ENCODE measurements around the gene CD8B. TPM values are rescaled to one million over a fixed set of nuclear protein-coding genes. Genes with fewer than 3 reads are reported as not detected.
"Not testable (repeated sequence)": the region's sequence is repeated elsewhere in the genome, so short reads cannot be mapped to it uniquely, and the experiment has no call there.

CD8B gene
- total RNA-seq, 2 experiments from 2014 or later, result 0.94 to 1.7 TPM

DNA sequence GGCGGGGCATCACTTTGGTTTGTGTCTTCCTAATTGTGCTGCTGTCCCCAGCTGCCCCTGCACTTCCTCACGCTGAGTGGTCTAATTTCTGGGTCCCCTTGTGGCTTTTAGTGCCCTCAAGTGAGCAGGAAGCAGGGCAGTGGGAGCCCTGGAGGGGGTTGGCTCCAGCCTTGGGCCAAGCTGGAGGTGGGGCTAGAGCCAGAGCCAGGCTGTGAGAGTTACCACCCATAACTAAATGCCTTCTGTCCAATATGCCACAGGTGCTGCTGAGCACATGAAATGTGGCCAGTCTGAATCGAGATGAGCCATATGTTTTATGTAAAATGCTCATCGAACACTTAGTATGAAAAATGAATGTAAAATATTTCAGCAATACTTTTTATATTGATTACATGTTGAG, 5.2 kb downstream of the CD8B start:
- H3K4me1 Mint-ChIP-seq (ENCODE audit: low read depth); H3K36me3 Mint-ChIP-seq (ENCODE audit: low read depth); intact Hi-C loops (cut with micrococcal nuclease); H3K9me3 Mint-ChIP-seq; H3K27ac Mint-ChIP-seq; H3K4me3 Mint-ChIP-seq; DNase-seq; CTCF ChIA-PET: not testable (repeated sequence)
- H3K27me3 Mint-ChIP-seq (ENCODE audit: low read depth), result peaks cover 12% of the 10 kb centered on the region

DNA sequence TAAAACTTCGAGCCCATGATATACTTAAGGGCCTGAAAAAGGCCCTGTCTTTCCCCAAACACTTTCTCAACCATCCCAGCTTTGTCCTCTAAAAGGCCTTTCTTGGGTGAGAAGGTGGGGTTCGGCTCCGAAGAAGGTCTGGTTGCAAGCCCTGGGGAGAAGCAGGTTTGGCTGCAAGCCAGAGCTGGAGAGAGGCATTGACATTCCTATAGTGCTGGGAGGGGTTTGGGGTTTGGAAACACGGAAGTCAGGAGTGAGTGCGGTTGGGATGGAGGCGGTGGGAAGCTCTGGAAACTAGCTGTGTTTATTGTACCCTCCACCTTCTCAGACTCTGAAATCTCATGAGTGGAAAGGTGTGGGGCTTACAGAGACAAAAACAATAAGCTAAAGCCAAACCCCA, 5.7 kb downstream of the CD8B start:
- H3K4me3 Mint-ChIP-seq; H3K9me3 Mint-ChIP-seq; H3K27me3 Mint-ChIP-seq (ENCODE audit: low read depth); DNase-seq; H3K4me1 Mint-ChIP-seq (ENCODE audit: low read depth); intact Hi-C loops (cut with micrococcal nuclease); H3K36me3 Mint-ChIP-seq (ENCODE audit: low read depth); H3K27ac Mint-ChIP-seq; CTCF ChIA-PET: not testable (repeated sequence)

DNA sequence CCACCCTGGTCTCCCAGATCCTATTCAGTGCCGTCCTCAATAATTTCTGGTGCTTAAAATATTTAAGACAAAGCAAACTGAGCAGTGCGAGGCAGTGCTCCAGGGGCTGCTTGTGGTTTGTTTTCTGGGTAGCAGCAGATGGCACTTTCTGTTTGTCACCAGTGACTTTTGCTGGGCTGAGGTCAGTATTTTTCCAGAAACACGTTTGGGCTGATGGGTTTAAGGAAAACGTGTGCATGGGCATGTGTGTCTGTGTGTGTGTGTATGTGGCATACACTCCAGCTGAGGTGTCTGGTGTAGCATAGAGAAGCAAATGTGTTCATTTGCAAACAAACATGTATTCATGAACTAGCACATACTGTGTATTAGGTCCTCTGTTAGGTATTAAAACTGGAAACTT, 10.1 kb downstream of the CD8B start:
- H3K4me1 Mint-ChIP-seq (ENCODE audit: low read depth); CTCF ChIA-PET; H3K36me3 Mint-ChIP-seq (ENCODE audit: low read depth); H3K27ac Mint-ChIP-seq; H3K27me3 Mint-ChIP-seq (ENCODE audit: low read depth); intact Hi-C loops (cut with micrococcal nuclease); H3K9me3 Mint-ChIP-seq; H3K4me3 Mint-ChIP-seq; DNase-seq: not testable (repeated sequence)

DNA sequence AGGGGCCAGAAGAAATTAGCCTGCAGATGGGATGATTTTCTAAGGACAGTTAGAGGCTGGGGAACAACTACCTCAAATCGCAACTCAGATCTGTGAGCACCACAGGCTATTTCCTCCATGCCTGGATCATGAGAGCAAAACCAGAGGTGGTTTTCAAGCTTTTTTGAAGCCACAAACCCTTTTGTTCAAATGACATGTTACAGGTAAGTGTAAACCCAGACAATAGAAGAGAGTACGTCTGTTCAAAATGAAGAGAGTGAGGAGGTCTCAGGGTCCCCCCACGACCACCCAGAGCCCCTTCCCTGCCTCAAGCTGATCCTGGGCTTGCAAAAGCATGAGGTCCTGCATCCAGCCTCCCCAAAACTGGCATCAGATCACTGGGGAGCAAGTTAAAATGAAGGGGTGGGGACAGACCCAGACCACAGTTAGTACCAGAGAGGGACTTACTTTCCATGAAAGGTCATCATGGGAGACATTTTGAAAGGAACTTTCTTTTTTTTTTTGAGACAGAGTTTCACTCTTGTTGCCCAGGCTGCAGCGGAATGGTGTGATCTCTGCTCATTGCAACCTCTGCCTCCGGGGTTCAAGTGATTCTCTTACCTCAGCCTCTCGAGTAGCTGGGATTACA, 19.0 kb downstream of the CD8B start:
- intact Hi-C loops (cut with micrococcal nuclease); H3K27me3 Mint-ChIP-seq (ENCODE audit: low read depth); DNase-seq; H3K27ac Mint-ChIP-seq; H3K9me3 Mint-ChIP-seq; H3K4me3 Mint-ChIP-seq; CTCF ChIA-PET; H3K36me3 Mint-ChIP-seq (ENCODE audit: low read depth): not testable (repeated sequence)
- H3K4me1 Mint-ChIP-seq (ENCODE audit: low read depth), result peaks cover 17% of the 10 kb centered on the region

DNA sequence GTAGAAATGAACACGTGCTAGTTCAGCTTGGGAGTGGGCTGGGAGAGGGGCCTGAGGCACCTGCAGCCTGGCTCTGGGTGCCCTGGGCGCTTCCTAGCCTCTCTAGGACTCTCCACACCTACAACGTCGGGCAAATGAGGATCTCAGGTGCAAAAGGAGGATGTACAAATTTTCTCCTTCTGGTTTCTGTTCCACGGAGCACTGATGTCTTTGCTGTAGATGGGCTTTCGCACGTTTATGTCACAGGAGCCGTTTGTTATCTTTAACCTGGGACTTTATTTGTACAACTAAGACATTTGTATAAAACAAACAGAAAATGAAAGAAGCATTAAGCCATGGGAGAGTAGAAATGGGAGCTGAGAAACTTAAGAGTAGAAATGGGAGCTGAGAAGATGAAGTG, 20.4 kb downstream of the CD8B start:
- H3K27me3 Mint-ChIP-seq (ENCODE audit: low read depth); CTCF ChIA-PET; H3K36me3 Mint-ChIP-seq (ENCODE audit: low read depth); DNase-seq; H3K9me3 Mint-ChIP-seq; intact Hi-C loops (cut with micrococcal nuclease); H3K27ac Mint-ChIP-seq; H3K4me3 Mint-ChIP-seq: not testable (repeated sequence)
- peaks cover 27% of the 10 kb centered on the region for H3K4me1 Mint-ChIP-seq (ENCODE audit: low read depth)

DNA sequence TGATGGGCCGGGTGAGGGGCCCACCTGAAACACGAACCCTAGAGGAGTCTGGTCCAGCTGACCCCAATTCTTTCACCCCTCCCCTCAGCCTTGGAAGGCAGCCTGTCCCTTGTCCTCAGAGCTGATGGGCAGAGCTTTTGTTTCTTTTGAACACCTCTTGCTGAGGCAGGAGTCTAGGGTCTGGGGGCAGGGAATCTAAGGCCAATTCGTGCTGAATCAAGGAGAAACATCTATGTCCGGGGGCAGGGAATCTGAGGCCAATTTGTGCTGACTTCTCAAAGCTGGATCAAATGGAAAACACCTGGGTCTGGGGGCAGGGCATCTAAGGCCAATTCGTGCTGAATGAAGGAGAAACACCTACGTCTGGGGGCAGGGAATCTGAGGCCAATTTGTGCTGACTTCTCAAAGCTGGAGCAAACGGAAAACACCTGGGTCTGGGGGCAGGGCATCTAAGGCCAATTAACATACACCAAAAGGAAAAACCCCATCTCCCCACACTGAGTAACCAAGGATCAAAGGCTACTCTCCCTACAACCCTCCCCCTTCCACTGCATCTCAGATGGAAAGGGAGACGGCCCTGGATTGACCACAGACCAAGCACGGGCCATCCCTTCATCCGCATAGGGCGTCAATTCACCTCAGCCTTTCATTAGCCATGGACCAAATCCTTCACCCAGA, 21.7 kb downstream of the CD8B start:
- DNase-seq; H3K36me3 Mint-ChIP-seq (ENCODE audit: low read depth); H3K27me3 Mint-ChIP-seq (ENCODE audit: low read depth); H3K9me3 Mint-ChIP-seq; CTCF ChIA-PET; H3K4me3 Mint-ChIP-seq; H3K27ac Mint-ChIP-seq; intact Hi-C loops (cut with micrococcal nuclease): not testable (repeated sequence)
- peaks cover 27% of the 10 kb centered on the region for H3K4me1 Mint-ChIP-seq (ENCODE audit: low read depth)

DNA sequence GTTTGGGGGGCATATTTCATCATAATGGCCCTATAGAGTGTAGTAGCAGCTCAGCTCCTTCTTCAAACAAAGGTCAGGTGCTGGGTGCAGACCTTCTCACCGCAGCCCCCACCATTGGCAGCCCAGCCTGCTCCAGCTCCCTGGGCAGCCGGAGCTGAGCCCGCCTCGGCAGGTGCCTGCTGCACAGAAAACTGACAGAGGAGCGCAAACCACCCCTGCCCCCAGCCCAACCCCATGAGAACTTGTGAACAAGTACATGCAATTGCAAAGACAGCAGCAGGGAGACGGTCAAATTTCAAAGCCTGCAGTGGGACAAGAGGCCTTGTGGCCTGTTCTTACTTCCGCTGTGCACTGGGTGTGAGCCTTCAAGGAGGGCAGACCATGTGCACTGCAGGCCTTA, 22.2 kb downstream of the CD8B start:
- H3K9me3 Mint-ChIP-seq; CTCF ChIA-PET; intact Hi-C loops (cut with micrococcal nuclease); H3K27ac Mint-ChIP-seq; H3K36me3 Mint-ChIP-seq (ENCODE audit: low read depth); DNase-seq; H3K27me3 Mint-ChIP-seq (ENCODE audit: low read depth); H3K4me3 Mint-ChIP-seq: not testable (repeated sequence)
- peaks cover 27% of the 10 kb centered on the region for H3K4me1 Mint-ChIP-seq (ENCODE audit: low read depth)

DNA sequence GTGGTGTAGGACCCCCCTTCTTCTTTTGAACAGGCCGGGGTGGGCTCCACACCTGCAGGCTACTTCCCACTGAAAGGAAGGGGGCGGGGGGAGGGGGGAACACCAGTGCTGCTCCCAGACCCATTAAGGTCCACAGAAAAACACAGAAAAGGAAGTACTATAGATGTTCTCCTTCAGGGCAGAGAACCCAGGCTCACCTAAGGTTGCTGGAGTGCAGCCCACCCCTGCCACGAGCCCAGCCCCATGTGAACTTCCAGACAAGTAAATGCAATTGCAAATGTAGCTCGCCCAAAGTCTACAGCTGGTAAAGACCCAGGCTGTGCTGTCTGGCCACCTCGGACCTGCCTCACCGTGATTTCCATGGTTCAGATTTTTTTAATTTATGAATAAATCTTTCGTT, 24.0 kb downstream of the CD8B start:
- peaks cover 25% of the 10 kb centered on the region for H3K4me1 Mint-ChIP-seq (ENCODE audit: low read depth)
- H3K4me3 Mint-ChIP-seq; H3K27ac Mint-ChIP-seq; CTCF ChIA-PET; H3K36me3 Mint-ChIP-seq (ENCODE audit: low read depth); intact Hi-C loops (cut with micrococcal nuclease); H3K27me3 Mint-ChIP-seq (ENCODE audit: low read depth); H3K9me3 Mint-ChIP-seq; DNase-seq: not testable (repeated sequence)

DNA sequence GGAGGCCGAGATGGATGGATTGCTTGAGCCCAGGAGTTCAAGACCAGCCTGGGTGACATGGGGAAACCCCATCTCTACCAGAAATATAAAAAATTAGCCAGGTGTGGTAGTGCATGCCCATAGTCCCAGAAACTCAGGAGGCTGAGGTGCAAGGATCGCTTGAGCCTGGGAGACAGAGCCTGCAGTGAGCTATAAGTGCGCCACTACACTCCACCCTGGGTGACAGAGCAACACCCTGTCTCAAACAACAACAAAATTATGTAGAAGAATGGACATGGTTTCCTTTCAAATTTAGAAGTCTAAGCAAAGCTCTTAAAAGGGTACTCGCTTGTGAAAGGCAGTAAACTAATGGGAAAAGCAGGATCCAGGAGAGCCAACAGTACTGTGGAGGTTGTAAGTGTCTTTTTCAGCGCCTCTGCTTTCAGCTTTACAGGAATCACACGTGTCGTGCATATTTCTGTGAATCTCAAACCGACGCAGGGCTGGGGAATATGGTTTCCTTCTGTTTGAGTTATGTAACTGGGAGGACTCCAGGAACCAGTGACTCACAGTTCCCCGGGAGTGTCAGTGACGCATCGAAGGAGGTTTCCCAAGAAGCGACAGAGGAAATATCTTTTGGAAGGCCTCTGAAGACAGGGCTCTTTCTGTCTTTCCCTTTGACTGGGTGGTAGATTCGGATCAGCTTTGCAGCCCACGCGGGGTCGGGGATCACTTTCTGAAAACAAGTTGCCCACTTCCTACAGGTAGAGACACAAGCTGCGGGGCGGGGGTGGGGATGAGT, 24.6 kb downstream of the CD8B start:
- peak; percentile 77 for DNase-seq
- H3K36me3 Mint-ChIP-seq (ENCODE audit: low read depth); intact Hi-C loops (cut with micrococcal nuclease); CTCF ChIA-PET; H3K4me3 Mint-ChIP-seq; H3K9me3 Mint-ChIP-seq; H3K27ac Mint-ChIP-seq; H3K27me3 Mint-ChIP-seq (ENCODE audit: low read depth): not testable (repeated sequence)
- H3K4me1 Mint-ChIP-seq (ENCODE audit: low read depth), result peaks cover 19% of the 10 kb centered on the region

DNA sequence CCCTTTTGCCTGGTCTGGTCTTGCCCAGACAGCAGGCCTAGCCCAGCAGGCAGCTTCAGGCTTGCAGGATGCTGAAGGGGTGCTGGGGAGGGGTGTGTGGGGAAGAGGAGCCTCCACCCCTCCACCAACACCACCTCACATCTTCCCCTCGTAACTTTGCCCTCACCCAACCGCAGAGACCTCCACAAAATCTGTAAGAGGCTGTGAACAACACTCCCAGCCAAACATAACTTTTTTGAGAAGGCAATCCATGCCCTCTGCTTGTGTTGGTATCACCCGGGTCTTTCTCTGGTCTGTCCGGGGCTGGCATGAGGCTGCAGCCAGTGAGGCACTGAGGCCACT, 26.2 kb downstream of the CD8B start:
- peaks cover 14% of the 10 kb centered on the region for H3K4me1 Mint-ChIP-seq (ENCODE audit: low read depth)

DNA sequence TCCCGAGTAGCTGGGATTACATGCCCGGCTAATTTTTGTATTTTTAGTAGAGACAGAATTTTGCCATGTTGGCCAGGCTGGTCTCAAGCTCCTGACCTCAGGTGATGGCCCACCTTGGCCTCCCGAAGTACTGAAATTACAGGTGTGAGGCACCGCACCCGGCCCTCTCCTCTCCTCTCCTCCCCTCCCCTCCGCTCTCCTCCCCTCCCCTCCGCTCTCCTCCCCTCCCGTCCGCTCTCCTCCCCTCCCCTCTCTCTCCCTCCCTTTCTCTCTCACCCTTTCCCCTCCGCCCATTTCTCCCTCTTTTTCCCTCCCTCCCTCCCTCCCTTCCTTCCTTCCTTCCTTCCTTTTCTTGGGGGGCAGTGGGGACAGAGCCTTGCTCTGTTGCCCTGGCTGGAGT, 28.4 kb downstream of the CD8B start:
- Mint-ChIP-seq H3K9me3 (no peaks in the 10 kb centered on the region), H3K36me3 (ENCODE audit: low read depth) (no peaks in the 10 kb centered on the region), H3K27ac (no peak overlapping the region), H3K4me3 (no peak overlapping the region), H3K4me1 (ENCODE audit: low read depth) (peaks cover 14% of the 10 kb centered on the region), H3K27me3 (ENCODE audit: low read depth) (peaks cover 2% of the 10 kb centered on the region)
- intact Hi-C loops (cut with micrococcal nuclease), result no loop called here
- DNase-seq, result no peak
- CTCF ChIA-PET, result no interaction called here

More for the DNA sequence above, 26.2 kb downstream of the CD8B start:
- H3K27ac Mint-ChIP-seq; intact Hi-C loops (cut with micrococcal nuclease); H3K9me3 Mint-ChIP-seq; CTCF ChIA-PET; DNase-seq; H3K36me3 Mint-ChIP-seq (ENCODE audit: low read depth); H3K4me3 Mint-ChIP-seq; H3K27me3 Mint-ChIP-seq (ENCODE audit: low read depth): not testable (repeated sequence)

DNA sequence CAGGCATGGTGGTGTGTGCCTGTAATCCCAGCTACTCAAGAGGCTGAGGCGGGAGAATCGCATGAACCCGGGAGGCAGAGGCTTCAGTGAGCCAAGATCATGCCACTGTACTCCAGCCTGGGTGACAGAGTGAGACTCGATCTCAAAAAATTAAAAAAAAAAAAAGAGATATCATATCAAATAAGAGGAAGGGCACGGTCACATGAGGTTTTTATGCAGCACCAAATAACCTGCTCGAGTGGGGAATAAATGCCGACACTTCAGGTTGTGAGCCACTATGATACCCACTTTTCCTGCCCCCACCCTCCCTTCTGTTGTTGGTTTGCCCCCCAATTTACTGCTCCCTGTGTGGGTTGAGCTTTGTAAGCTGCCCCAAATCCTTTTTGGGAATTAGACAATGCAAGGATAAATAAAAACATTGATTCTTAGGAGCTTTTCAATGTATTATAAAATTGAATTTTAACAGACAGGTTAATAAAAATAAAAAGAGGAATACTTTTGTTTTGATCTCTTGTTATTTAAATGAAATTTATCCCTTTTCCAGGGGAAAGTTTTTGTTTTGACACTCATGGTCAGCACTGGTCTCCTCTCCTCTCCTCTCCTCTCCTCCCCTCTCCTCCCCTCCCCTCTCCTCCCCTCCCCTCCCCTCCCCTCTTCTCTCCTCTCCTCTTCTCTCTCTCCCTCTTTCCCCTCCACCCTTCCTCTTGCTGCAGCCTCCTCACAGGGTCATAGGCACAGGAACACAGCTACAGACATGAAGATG, 29.2 kb downstream of the CD8B start:
- CTCF ChIA-PET, result interaction anchor here (0.6 to 0.9 kb wide), 2 partner anchors 24 to 993 kb away, joined by 3 read pairs; no protein-coding TSS in a partner anchor
- no peak overlapping the region for H3K4me3 Mint-ChIP-seq
- peaks cover 10% of the 10 kb centered on the region for H3K4me1 Mint-ChIP-seq (ENCODE audit: low read depth)
- peaks cover 2% of the 10 kb centered on the region for H3K27me3 Mint-ChIP-seq (ENCODE audit: low read depth)
- intact Hi-C loops (cut with micrococcal nuclease), result no loop called here
- H3K27ac Mint-ChIP-seq, result no peak overlapping the region
- DNase-seq, result no peak
- H3K9me3 Mint-ChIP-seq, result no peaks in the 10 kb centered on the region
- no peaks in the 10 kb centered on the region for H3K36me3 Mint-ChIP-seq (ENCODE audit: low read depth)

All from activated naive CD4-positive, alpha-beta T cell treated with anti-CD3 and anti-CD28 coated beads for 36 hours (primary cell).